HG03469 (cell line): ENCODE data around the gene ZSWIM7.
"Not testable (repeated sequence)": the region's sequence is repeated elsewhere in the genome, so short reads cannot be mapped to it uniquely, and the experiment has no call there.

Source experiments
- ATAC-seq: cut with Tn5 transposase; IDR thresholded peaks from one replicate; pipeline ENCODE4 v1.9.1; 2021; ENCODE audit warnings: mild to moderate bottlenecking, moderate library complexity, moderate number of reproducible peaks; ENCODE audit not compliant: unreplicated experiment

The ZSWIM7 gene

GRCh38 chr17:15999974-16000827 is 697 bp upstream of the ZSWIM7 start:
- ATAC-seq, result peak; percentile 13

GRCh38 chr17:15998031-15998562 is 1.4 kb downstream of the ZSWIM7 start:
- no peak for ATAC-seq

GRCh38 chr17:15996322-15996721 is 3.2 kb downstream of the ZSWIM7 start:
- ATAC-seq, result no peak

GRCh38 chr17:15981646-15982580 is 17.6 kb downstream of the ZSWIM7 start:
- no peak for ATAC-seq

GRCh38 chr17:15981208-15981607 is 18.3 kb downstream of the ZSWIM7 start:
- peak; percentile 93 for ATAC-seq

- ATAC-seq, result not testable (repeated sequence)
Observed at GRCh38 chr17:15979013-15979412, 20.5 kb downstream of the ZSWIM7 start.

- ATAC-seq, result no peak
Observed at GRCh38 chr17:15978606-15979005, 20.9 kb downstream of the ZSWIM7 start.

- no peak for ATAC-seq
Observed at GRCh38 chr17:15977894-15978293, 21.6 kb downstream of the ZSWIM7 start.

GRCh38 chr17:15973834-15974233 is 25.7 kb downstream of the ZSWIM7 start:
- ATAC-seq, result no peak

- no peak for ATAC-seq
Observed at GRCh38 chr17:15973016-15973415, 26.5 kb downstream of the ZSWIM7 start.

GRCh38 chr17:15972497-15972951 is 27.0 kb downstream of the ZSWIM7 start:
- no peak for ATAC-seq

- no peak for ATAC-seq
Observed at GRCh38 chr17:15971882-15972281, 27.6 kb downstream of the ZSWIM7 start.

- ATAC-seq, result no peak
Observed at GRCh38 chr17:15971098-15971678, 28.3 kb downstream of the ZSWIM7 start.

GRCh38 chr17:15970500-15970899 is 29.0 kb downstream of the ZSWIM7 start:
- ATAC-seq, result no peak

GRCh38 chr17:15969463-15969862 is 30.0 kb downstream of the ZSWIM7 start:
- ATAC-seq, result no peak

- no peak for ATAC-seq
Observed at GRCh38 chr17:15967706-15968399, 31.7 kb downstream of the ZSWIM7 start.

- no peak for ATAC-seq
Observed at GRCh38 chr17:15966879-15967248, 32.6 kb downstream of the ZSWIM7 start.

GRCh38 chr17:15966183-15966878 is 33.2 kb downstream of the ZSWIM7 start:
- no peak for ATAC-seq

- ATAC-seq, result no peak
Observed at GRCh38 chr17:15965528-15965927, 34.0 kb downstream of the ZSWIM7 start.

- no peak for ATAC-seq
Observed at GRCh38 chr17:15963670-15964110, 35.8 kb downstream of the ZSWIM7 start.
